GM21717 (cell line): ENCODE results near the gene OR5D18.
"Not testable (repeated sequence)": the region's sequence is repeated elsewhere in the genome, so short reads cannot be mapped to it uniquely, and the experiment has no call there.

ENCODE experiments used
- ATAC-seq: cut with Tn5 transposase; IDR thresholded peaks from one replicate; pipeline ENCODE4 v1.9.1; 2021; ENCODE audit warnings: mild to moderate bottlenecking, moderate library complexity; ENCODE audit not compliant: unreplicated experiment

Gene OR5D18

DNA sequence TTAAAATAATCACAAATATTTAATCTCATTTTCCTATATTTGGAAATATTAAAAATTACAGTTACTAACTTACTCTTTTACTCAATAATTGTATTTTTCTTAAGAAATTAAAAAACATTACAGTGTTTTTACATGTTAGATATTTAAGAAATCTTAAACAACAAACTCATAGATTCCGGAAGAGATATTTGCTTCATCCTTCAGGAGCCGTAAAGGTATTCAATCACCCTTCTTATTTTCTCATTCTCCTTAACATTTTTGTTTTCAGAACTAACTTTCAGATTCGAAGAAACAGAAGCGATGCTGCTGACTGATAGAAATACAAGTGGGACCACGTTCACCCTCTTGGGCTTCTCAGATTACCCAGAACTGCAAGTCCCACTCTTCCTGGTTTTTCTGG lies at the start of gene OR5D18:
TSS of gene OR5D18 (plus strand) at position 301 of the 400 bp plus-strand sequence. CDS start at position 301, 0 bp downstream.
- no peak for ATAC-seq

DNA sequence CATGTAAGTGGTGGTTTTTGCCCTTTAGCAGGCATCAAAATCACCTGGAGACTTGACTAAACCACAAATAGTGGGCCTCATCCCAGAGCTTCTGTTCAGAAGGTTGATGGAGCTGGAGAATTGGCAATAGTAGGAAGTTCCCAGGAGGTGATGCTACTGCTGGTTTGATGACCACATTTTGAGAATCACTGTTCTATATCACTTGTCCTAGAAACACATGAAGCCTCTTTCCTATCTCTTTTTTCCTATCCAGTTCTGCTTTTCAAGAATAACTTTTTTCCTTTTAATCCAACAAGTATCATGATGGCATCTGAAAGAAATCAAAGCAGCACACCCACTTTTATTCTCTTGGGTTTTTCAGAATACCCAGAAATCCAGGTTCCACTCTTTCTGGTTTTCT lies 46.3 kb upstream of the OR5D18 start, which contains the start of gene OR5D13:
TSS of gene OR5D13 (plus strand) at position 301 of the 400 bp plus-strand sequence. CDS start at position 301, 0 bp downstream.
- no peak for ATAC-seq

DNA sequence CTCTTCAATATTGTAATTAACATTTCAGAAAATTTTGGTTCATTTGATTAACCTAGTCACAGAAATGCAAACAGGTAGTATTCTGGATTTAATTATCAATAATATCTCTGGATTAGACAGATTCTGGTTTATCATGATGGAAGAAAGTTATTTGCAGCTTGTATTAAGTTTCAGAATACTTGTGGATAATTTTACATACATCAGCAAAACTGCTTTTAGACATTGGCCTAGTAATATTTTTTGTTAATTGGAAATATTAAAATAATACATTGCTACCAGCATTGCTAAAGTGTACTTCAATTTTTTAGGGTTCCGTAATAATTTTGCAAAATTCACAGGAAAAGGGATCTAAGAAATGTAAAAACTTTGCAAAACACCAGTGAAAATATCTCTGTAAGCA lies 27.8 kb upstream of the OR5D18 start:
- no peak for ATAC-seq

DNA sequence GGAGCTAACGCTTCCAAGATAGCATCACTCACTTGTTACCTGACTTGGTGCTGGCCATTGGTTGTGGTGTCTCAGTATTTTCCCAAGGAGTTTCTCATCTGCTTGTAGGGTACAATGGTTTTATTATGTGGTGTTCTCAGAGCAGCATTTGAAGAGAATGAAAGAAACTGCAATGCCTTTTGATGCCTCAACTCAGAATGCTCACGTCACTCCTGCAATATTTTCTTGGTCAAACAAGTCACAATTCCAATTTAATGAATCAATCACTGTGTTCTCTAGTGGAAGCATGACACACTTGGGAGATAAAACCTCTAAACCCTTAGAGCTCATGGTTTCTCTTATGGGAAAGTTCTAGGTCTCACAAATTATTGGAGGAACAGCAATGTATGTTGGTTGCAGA lies 26.1 kb upstream of the OR5D18 start:
- ATAC-seq, result no peak

DNA sequence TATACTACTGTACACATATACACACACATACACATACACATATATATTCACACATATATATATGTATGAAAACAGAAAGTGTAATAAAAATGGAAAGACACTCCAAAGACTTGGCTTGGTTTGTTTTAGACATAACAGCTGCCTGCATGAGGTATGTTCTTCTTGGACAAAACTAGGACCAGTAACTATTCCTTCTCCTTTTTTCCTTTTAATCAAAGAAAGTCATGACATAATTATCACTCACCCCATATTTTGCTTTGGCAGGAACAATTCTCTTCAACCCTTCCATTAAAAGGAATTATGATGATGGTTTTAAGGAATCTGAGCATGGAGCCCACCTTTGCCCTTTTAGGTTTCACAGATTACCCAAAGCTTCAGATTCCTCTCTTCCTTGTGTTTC lies 24.2 kb upstream of the OR5D18 start, which contains the start of gene OR5D14:
TSS of gene OR5D14 (plus strand) at position 301 of the 400 bp plus-strand sequence. CDS start at position 301, 0 bp downstream.
- ATAC-seq, result no peak

DNA sequence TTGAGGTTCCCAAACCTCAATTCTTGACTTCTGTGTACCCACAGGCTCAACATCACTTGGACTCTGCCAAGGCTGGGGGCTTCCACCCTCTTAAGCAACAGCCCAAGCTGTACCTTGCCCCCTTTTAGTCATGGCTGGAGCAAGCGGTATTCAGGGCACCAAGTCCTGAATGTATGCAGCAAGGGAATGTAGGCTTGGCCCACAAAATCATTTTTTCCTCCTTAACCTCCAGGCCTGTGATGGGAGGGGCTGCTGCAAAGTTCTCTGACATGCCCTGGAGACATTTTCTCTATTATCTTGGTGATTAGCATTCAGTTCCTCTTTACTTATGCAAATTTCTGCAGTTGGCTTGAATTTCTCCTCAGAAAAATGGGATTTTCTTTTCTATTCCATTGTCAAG lies 13.2 kb upstream of the OR5D18 start:
- no peak for ATAC-seq

DNA sequence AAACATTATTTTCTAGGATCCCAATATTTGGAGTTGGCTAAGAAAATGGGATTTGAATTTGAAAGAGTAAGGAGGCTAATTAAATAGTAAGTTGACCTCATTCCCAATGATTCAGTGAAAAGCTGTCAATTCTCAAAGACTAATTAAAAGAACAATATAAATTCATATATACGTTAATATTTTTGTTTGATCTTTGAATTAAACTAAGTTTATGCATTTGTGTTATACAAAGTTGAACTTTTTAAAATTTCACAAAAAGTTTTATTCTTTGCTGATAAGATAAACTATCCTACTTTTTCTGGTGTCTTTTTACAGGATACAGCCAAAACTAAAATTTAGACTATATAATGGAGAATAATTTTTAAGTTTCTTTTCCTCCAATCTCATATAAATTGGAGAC lies 8.4 kb upstream of the OR5D18 start, which contains the start of gene OR5L1:
TSS of gene OR5L1 (plus strand) at position 301 of the 400 bp plus-strand sequence. CDS start 100 bp downstream, outside the sequence.
- ATAC-seq, result no peak

DNA sequence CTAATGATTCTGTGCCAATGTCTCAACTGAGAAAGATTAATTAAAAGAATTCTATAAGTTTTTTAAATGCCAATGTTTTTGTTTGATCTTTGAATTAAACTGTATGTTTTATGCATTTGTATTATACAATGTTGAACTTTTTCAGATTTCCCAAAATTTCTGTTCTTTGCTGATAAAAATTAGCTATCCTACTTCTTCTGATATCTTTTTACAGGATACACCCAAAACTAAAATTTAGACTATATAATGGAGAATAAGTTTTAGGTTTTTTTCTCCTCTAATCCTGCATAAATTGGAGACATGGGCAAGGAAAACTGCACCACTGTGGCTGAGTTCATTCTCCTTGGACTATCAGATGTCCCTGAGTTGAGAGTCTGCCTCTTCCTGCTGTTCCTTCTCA lies 7.5 kb downstream of the OR5D18 start, which contains the start of gene OR5L2:
TSS of gene OR5L2 (plus strand) at position 301 of the 400 bp plus-strand sequence. CDS start at position 301, 0 bp downstream.
- no peak for ATAC-seq

DNA sequence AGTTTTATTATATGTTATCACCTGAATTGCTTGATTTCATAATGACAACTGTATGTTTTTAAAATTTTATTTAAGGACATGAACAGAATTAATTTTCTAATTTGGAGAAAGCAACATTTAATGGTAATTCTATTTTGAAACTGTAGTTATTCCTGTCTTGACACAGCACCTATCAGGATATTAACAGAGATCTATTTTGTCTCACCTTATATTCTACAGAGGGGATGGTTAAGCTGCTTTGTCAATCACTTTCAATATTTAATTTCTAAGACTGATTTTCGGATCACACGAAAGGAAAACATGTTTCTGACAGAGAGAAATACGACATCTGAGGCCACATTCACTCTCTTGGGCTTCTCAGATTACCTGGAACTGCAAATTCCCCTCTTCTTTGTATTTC lies 19.0 kb downstream of the OR5D18 start, which contains the start of gene OR5D16:
TSS of gene OR5D16 (plus strand) at position 301 of the 400 bp plus-strand sequence. CDS start at position 301, 0 bp downstream.
- ATAC-seq, result no peak

DNA sequence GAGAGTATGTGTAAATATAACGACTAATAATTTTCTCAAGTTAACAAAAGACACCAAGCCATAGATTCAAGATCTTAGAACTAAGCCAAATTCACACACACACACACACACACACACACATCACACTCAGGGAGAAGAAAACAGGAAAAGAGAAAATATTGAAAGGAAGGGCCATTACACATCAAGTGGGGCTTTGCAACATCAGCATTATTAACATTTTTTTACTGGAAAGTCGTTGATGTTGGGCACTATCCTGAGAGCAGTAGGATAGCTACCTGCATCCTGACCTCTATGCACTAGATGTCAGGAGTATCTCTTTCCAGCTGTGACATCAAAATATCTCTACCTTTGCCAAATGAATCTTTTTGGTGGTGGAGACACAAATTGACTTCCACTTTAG lies 28.0 kb downstream of the OR5D18 start:
- no peak for ATAC-seq

DNA sequence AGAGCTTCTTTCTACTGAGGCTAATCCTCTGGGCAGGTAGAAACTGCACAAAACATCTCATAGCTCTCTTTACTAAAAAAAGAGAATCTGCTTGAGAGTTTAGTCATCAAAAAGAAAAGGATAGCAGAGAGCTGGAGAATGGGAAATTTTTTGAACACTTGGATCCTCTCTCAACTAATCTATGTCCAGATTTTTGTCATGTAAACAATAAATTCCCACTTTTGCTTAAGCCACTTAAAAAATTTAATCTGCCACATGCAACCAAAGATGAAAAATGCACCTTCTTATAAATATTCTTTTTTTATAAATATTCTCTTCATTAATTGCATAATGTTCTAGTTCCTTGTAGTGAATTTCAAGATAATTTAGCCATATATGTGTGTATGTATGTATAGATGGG lies 29.6 kb downstream of the OR5D18 start:
- no peak for ATAC-seq

DNA sequence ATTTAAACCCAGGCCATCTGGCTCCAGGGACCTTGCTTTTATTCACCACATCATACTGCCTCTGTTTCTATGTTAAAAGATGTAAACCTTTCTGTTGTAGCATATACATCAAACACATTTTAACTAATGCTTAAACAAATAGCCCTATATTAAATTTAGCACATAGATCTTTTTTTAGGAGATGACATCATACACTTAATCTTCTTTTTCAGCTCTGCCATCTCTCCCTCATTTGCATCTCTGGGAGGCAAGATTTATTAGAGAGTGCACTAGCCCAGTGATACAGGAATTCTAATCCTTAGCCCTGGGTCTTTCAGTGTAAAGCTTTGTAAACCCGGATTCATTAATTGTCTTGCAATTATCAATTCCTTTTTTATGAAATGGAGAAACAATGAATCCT lies 32.7 kb downstream of the OR5D18 start:
- no peak for ATAC-seq

DNA sequence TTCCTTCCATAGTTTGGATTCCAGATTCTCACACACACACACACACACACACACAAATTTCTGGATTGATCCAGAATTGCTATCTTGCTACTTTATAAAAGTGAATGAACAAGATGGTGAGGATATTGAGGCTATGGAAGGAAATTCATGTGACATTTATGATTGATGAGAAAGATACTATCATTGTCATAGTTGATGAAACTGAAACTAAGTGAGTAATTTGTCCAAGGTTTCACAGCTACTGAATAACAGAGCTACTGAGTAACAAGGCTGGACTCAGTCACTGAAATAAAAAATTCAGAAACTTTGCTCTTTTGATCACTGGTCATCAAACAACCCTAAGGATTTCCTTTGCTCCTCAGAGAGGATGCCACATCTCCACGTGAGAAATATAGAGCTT lies 35.3 kb downstream of the OR5D18 start:
- ATAC-seq, result no peak

DNA sequence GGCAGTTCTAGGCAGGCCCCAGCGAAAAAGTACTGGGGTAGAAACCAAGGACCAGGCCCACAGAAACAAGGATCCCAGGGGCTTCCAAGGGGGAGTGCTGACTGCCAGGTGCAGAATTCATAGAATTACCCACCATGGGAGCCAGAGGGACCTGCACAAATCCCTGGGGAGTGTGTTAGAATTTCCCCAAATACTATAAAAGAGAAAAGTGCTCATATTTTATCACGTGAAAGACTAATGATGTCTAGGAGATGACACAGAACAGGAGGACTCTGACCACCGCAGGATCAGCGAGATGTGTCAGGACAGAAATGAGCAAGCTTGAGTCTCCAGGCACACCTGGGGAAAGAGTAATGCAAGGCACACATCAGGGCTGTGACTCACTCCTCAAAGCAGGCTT lies 47.9 kb downstream of the OR5D18 start:
- ATAC-seq, result not testable (repeated sequence)
